Ovary (tissue), 9 donors: ENCODE data around the gene SDCCAG8. TPM values are rescaled to one million over a fixed set of nuclear protein-coding genes. Genes with fewer than 3 reads are reported as not detected.

Source experiments
- DNase-seq, 5 donors: peaks; one replicate each; pipeline ENCODE4 v3.0.0-alpha.2; 2019 to 2020
- H3K27ac ChIP-seq, 2 donors: fragments of 200-600 bp; one replicate each; pipeline versions ENCODE4 v1.5.1 to v1.8.0; 2019 to 2022
- H3K27me3 ChIP-seq: fragments of 200-600 bp; one replicate; pipeline ENCODE4 v1.8.0; 2022
- H3K36me3 ChIP-seq: fragments of 200-600 bp; sonication (generic); one replicate; pipeline ENCODE4 v1.5.1; 2019
- H3K4me1 ChIP-seq: one replicate; pipeline ENCODE4 v1.8.1; 2013; ENCODE audit warnings: mild to moderate bottlenecking, moderate library complexity; ENCODE audit not compliant: insufficient read depth
- H3K4me3 ChIP-seq: fragments of 200-600 bp; sonication (generic); one replicate; pipeline ENCODE4 v1.5.1; 2017
- H3K9me3 ChIP-seq, 2 donors: fragments of 200-600 bp in 1 of 2; sonication (generic) in 1 of 2; one replicate each; pipeline versions ENCODE4 v1.5.1 to v1.8.1; 2013 to 2019; ENCODE audit warnings: mild to moderate bottlenecking in 1 of 2, moderate library complexity in 1 of 2
- EP300 ChIP-seq: sonication (generic); formaldehyde crosslinking; IDR thresholded peaks from one replicate; pipeline ENCODE4 v1.6.1; 2017; ENCODE audit warnings: antibody characterized with exemption
- POLR2A ChIP-seq: fragments of 450-650 bp; IDR thresholded peaks from one replicate; pipeline ENCODE4 v1.6.1; 2017; ENCODE audit warnings: antibody characterized with exemption, mild to moderate bottlenecking, moderate library complexity
- WGBS, 3 donors: extraction: QIAGEN DNeasy Blood & Tissue Kit in 1 of 3; methylation state at CpG; one replicate each; pipeline versions ENCODE4 v1.1.5 to v1.1.7; 2013 to 2017; 5-methylcytosine and 5-hydroxymethylcytosine counted together
- intact Hi-C, 4 donors: fragments of 100-400 bp; cut with DNase I; formaldehyde crosslinking; loops; one replicate each; pipeline versions ENCODE4 v1.11.0 to v1.15.1; 2022 to 2023
- polyA plus RNA-seq, 2 donors: library from polyadenylated mRNA; stranded (reverse); fragments of 200-250 nt in 1 of 2; fragments of 350-450 nt in 1 of 2; fragmentation: Illumina TruSeq in 1 of 2; extraction: RNeasy Lipid Tissue Mini Kit (QIAGEN cat#74804) in 1 of 2; gene quantifications; one replicate each; pipeline ENCODE4 v1.2.3, GENCODE V29; 2013 to 2014
- total RNA-seq, 7 donors: library from RNA; depleted of rRNA in 2 of 7; stranded (reverse); fragments of >200 nt in 2 of 7; fragmentation: NEBNext Ultra II Directional in 3 of 7; extraction: Animal tissue kit (Norgen Biotek cat#: 25700) in 3 of 7; gene quantifications; one replicate each; pipeline versions ENCODE4 v1.1.0 to v1.2.4, GENCODE V29; 2016 to 2023
- TF ChIP-seq, protein P1 (sequence below), 3 donors: fragments of 450-650 bp in 2 of 3; fragments of 200-600 bp in 1 of 3; IDR thresholded peaks; one replicate each; pipeline versions ENCODE4 v1.5.1 to v1.8.0; 2016 to 2022; ENCODE audit warnings: antibody characterized with exemption in 3 of 3, mild to moderate bottlenecking in 1 of 3
- donor health status: DM: no; HTN: no; CAD: no; lungs with moderate emphysema.
- donor health status: DM: no; HTN: no; CAD: no.
- donor health status: Bipolar disorder and iron deficiency.
- donor health status: DM: yes; HTN: yes; CAD: no.
- donor health status: DM: no; HTN: no; CAD: no.
- donor health status: DM: yes; HTN: yes; CAD: no.

SDCCAG8 gene
- total and polyA plus RNA-seq, 9 donors, result 19.8 to 45.9 (median 30.6) TPM

DNA sequence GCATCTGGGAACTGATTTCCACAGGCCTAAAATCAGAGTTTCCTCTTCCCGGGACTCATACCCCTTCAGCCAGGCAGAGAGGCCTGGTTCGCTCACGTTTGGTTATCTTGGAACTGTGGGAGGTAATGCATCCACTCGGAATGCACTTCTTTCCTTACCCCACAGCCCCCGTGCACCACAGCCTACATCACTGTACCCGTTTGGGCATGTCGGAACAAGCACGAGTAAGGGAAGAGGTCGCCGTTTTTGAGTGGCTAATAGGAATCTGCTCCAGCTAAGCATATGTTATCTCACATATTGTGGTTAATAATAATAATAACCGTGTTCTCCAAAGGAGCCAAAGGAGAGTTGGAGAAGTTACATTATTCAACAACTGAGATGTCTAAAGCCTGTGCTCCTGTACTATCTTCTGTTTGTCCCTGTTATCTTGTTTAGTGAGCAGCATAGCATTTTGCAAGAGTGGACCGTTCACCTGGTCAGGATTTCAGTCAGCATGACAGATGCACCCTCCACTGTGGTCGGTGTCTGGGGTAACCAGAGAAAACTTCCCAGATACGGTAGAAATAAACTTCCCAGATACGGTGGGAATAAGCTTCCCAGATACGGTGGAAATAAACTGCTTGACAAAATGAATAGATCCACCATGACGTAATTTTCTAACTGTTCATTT is 198.6 kb downstream of the SDCCAG8 start:
- DNase-seq, result no peak
- no peaks in the 10 kb centered on the region for H3K27me3 ChIP-seq
- H3K36me3 ChIP-seq, result no peaks in the 10 kb centered on the region
- H3K9me3 ChIP-seq, result no peaks in the 10 kb centered on the region
- H3K27ac ChIP-seq, result no peak overlapping the region
- H3K4me3 ChIP-seq, result no peak overlapping the region
- WGBS, 3 donors, result 65 to 84% (median 84%) methylated on average over 17 of the region's 17 CpGs
- H3K4me1 ChIP-seq, result no peaks in the 10 kb centered on the region
- intact Hi-C loops, result no loop called here
- TF ChIP-seq, protein P1, sequence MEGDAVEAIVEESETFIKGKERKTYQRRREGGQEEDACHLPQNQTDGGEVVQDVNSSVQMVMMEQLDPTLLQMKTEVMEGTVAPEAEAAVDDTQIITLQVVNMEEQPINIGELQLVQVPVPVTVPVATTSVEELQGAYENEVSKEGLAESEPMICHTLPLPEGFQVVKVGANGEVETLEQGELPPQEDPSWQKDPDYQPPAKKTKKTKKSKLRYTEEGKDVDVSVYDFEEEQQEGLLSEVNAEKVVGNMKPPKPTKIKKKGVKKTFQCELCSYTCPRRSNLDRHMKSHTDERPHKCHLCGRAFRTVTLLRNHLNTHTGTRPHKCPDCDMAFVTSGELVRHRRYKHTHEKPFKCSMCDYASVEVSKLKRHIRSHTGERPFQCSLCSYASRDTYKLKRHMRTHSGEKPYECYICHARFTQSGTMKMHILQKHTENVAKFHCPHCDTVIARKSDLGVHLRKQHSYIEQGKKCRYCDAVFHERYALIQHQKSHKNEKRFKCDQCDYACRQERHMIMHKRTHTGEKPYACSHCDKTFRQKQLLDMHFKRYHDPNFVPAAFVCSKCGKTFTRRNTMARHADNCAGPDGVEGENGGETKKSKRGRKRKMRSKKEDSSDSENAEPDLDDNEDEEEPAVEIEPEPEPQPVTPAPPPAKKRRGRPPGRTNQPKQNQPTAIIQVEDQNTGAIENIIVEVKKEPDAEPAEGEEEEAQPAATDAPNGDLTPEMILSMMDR (IDR thresholded peaks at IDR 0.05), result no peak
- no peak for TF ChIP-seq EP300
- no peak for TF ChIP-seq POLR2A

DNA sequence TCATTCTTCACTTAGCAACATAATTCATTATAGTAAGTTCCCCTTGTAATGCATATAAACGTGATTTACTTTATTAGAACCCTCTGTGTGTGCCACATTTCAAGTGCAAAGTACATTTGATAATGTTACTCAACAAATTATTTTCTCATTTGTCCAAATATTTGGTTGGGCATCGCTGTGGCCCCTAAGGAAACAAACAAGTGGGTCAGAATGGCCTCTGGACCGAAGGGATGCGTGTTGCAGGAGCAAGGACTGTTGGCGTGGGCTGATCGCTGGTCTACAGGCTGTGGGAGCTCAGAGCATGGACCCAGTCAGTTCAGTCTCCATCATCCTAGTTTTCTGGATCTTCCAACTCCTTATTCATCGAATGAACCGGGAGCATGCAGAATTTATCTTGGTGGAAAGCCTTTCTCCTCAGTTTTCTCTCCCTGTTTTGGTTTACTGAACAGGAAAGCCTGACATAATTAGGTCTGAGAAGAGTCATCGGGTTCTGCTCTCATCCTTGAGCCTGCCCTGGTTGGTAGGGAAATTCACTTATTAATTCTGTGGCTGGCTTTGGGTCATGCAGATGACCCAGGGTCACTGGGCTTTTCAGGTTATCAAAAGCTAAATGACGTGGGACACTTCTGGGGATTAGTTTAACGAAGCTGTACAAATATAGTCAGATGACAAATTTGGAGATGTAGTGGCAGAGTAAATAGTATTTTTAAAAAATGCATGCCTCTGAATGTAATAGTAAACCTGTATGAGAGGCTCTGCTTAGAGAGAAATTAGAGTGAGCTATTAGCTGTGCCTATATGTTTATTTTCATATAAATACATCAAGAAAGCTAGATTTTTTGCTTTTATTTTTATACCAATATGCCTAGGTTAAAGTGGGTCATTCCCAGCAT is 200.2 kb downstream of the SDCCAG8 start:
- 94 to 95% (median 94%) methylated on average over 11 of the region's 11 CpGs for WGBS, 3 donors
- H3K27me3 ChIP-seq, result no peaks in the 10 kb centered on the region
- H3K4me3 ChIP-seq, result no peak overlapping the region
- H3K9me3 ChIP-seq, result no peaks in the 10 kb centered on the region
- no peaks in the 10 kb centered on the region for H3K4me1 ChIP-seq
- DNase-seq, result no peak
- intact Hi-C loops, result no loop called here
- TF ChIP-seq, protein P1 (IDR thresholded peaks at IDR 0.05), result no peak
- TF ChIP-seq POLR2A (no peak), EP300 (no peak)
- H3K27ac ChIP-seq, result no peak overlapping the region
- H3K36me3 ChIP-seq, result no peaks in the 10 kb centered on the region

DNA sequence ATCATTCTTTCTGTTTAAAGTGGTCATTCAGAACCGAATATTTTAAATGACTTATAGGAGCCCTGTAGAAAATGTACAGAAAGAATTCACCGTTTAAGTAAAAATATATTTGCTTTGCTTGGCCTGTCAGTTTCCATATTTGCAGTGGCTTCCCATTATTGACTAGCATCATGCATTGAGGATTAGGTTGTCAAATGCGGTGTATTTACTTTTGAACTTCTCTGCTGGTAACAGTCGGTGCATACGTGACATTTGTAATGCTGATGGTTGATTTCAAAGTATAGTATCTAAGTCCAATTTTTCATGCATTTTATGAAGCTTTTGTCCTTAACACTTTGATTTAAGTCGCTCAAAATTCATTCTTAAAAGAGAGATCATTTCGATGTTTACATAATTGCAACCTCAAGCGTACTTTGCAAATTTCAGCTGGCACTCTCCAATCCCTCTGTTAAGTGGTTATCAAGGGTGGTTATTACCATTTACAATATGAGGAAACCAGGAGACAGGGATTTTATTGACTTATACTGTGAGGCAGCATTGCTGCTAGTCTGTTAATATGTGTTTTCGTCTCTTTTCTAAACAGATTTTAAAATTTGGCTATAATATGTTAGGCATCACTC is 201.6 kb downstream of the SDCCAG8 start:
- 94 to 96% (median 96%) methylated on average over 9 of the region's 9 CpGs for WGBS, 3 donors
- peaks cover under 1% of the 10 kb centered on the region for H3K4me1 ChIP-seq
- no peak overlapping the region for H3K4me3 ChIP-seq
- TF ChIP-seq POLR2A (no peak), EP300 (no peak)
- TF ChIP-seq, protein P1 (IDR thresholded peaks at IDR 0.05), result no peak
- DNase-seq, result no peak
- H3K36me3 ChIP-seq, result no peaks in the 10 kb centered on the region
- intact Hi-C loops, result no loop called here
- H3K27ac ChIP-seq, result no peak overlapping the region
- H3K9me3 ChIP-seq, result no peaks in the 10 kb centered on the region
- H3K27me3 ChIP-seq, result no peaks in the 10 kb centered on the region

DNA sequence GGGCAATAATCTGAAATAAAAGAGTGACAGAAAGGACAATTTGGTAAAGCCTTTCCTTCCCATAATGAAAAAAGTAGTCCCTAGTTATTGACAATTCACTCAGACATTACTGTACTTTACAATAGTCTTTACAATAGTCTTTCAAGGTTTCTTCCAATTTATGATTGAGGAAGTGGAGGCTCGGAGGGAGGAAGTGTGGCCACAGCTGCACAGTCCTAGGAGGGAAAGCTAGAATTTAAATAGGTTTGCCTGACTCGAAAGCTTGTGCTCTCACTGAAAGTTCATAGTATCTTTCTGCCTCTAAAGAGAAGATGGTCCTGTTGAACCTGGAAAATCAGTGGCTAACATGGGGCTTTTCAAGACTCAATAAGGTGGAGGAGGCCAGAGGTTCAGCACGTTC is 203.2 kb downstream of the SDCCAG8 start:
- H3K4me3 ChIP-seq, result no peak overlapping the region

More for the DNA sequence above, 203.2 kb downstream of the SDCCAG8 start:
- H3K27ac ChIP-seq, result no peak overlapping the region
- intact Hi-C loops, result no loop called here
- no peaks in the 10 kb centered on the region for H3K36me3 ChIP-seq
- H3K4me1 ChIP-seq, result peaks cover 1% of the 10 kb centered on the region
- no peak for DNase-seq
- no peaks in the 10 kb centered on the region for H3K9me3 ChIP-seq
- TF ChIP-seq EP300 (no peak), POLR2A (no peak)
- TF ChIP-seq, protein P1 (IDR thresholded peaks at IDR 0.05), result no peak
- 88 to 93% (median 89%) methylated on average over 3 of the region's 3 CpGs for WGBS, 3 donors
- H3K27me3 ChIP-seq, result no peaks in the 10 kb centered on the region
